Central memory CD4-positive, alpha-beta T cell (primary cell): Measurements from ENCODE around the gene DAPK3.
A peak's percentile ranks its signal among the peaks of the same experiment; 100 is the strongest.
"Not testable (repeated sequence)": the region's sequence is repeated elsewhere in the genome, so short reads cannot be mapped to it uniquely, and the experiment has no call there.

Experiments used
- DNase-seq: peaks from one replicate; pipeline ENCODE4 v3.0.0; 2022

Gene DAPK3

GRCh38 chr19:4000798-4001197 is 29.9 kb upstream of the DAPK3 start:
- DNase-seq = not testable (repeated sequence)

GRCh38 chr19:3998667-3999412 is 27.9 kb upstream of the DAPK3 start:
- DNase-seq = not testable (repeated sequence)

- DNase-seq = no peak
Observed at GRCh38 chr19:3995607-3996006, 24.7 kb upstream of the DAPK3 start.

- DNase-seq = no peak
Observed at GRCh38 chr19:3990815-3991117, 19.9 kb upstream of the DAPK3 start.

- peak; percentile 88 for DNase-seq
Observed at GRCh38 chr19:3987619-3988371, 16.9 kb upstream of the DAPK3 start.

- peak; percentile 64 for DNase-seq
Observed at GRCh38 chr19:3986260-3987041, 15.6 kb upstream of the DAPK3 start.

- DNase-seq = no peak
Observed at GRCh38 chr19:3985643-3986259, 14.9 kb upstream of the DAPK3 start.

- peak; percentile 91 for DNase-seq
Observed at GRCh38 chr19:3984908-3985642, 14.2 kb upstream of the DAPK3 start, which contains the start of gene EEF2. Gene EEF2 (minus strand): TSS chr19:3985463. CDS start chr19:3985380, 83 bp downstream.

GRCh38 chr19:3984584-3984907 is 13.6 kb upstream of the DAPK3 start:
- DNase-seq = no peak

GRCh38 chr19:3983936-3984583 is 13.2 kb upstream of the DAPK3 start:
- DNase-seq = no peak

- no peak for DNase-seq
Observed at GRCh38 chr19:3983542-3983914, 12.6 kb upstream of the DAPK3 start.

- DNase-seq = no peak
Observed at GRCh38 chr19:3982701-3983541, 12.0 kb upstream of the DAPK3 start.

GRCh38 chr19:3981736-3982681 is 11.1 kb upstream of the DAPK3 start:
- DNase-seq = no peak

- DNase-seq = no peak
Observed at GRCh38 chr19:3981373-3981735, 10.5 kb upstream of the DAPK3 start.

- DNase-seq = no peak
Observed at GRCh38 chr19:3980353-3981251, 9.7 kb upstream of the DAPK3 start.

- no peak for DNase-seq
Observed at GRCh38 chr19:3979674-3980352, 8.9 kb upstream of the DAPK3 start.

- no peak for DNase-seq
Observed at GRCh38 chr19:3979289-3979673, 8.4 kb upstream of the DAPK3 start.

GRCh38 chr19:3978145-3978544 is 7.2 kb upstream of the DAPK3 start:
- DNase-seq = no peak
